Activated T-helper 2 cell treated with anti-CD3 and anti-CD28 coated beads, Interferon-gamma antibody, Interleukin-2, Interleukin-4, amounts not matched to agents 10 μg/mL and 5 μg/mL and 100 μg/mL, durations not matched to agents 14 hours and 24 hours and 36 hours (primary cell): ENCODE results near the gene GRID1. TPM values are rescaled to one million over a fixed set of nuclear protein-coding genes. Genes with fewer than 3 reads are reported as not detected.
A peak's percentile ranks its signal among the peaks of the same experiment; 100 is the strongest.
"Not testable (repeated sequence)": the region's sequence is repeated elsewhere in the genome, so short reads cannot be mapped to it uniquely, and the experiment has no call there.

Experiments
- DNase-seq: peaks from one replicate; pipeline ENCODE4 v3.0.0; 2021; ENCODE audit warnings: low spot score
- H3K27ac Mint-ChIP-seq: one replicate; pipeline ENCODE4 v1.8.0; 2021; ENCODE audit warnings: mixed read lengths
- H3K27me3 Mint-ChIP-seq: one replicate; pipeline ENCODE4 v1.8.0; 2021; ENCODE audit warnings: low read depth, mixed read lengths
- H3K36me3 Mint-ChIP-seq: one replicate; pipeline ENCODE4 v1.8.0; 2021; ENCODE audit warnings: low read depth, mixed read lengths
- H3K4me1 Mint-ChIP-seq: one replicate; pipeline ENCODE4 v1.8.0; 2021; ENCODE audit warnings: low read depth, mixed read lengths
- H3K4me3 Mint-ChIP-seq: one replicate; pipeline ENCODE4 v1.8.0; 2021; ENCODE audit warnings: low read depth, mild to moderate bottlenecking, moderate library complexity, mixed read lengths
- H3K9me3 Mint-ChIP-seq: one replicate; pipeline ENCODE4 v1.8.0; 2021; ENCODE audit warnings: mixed read lengths
- intact Hi-C: fragments of 100-400 bp; cut with micrococcal nuclease; formaldehyde crosslinking; loops from one replicate; pipeline ENCODE4 v1.15.1; 2023
- total RNA-seq: library from RNA; stranded (reverse); gene quantifications from 2 replicates; pipeline ENCODE4 v1.2.3, GENCODE V29; 2022

GRID1 gene
- total RNA-seq, 1 donor from 2014 or later = not detected

GRCh38 chr10:85850736-85851135 lies 515.9 kb downstream of the GRID1 start:
- DNase-seq = no peak
- Mint-ChIP-seq H3K27ac (no peak overlapping the region), H3K36me3 (no peaks in the 10 kb centered on the region), H3K9me3 (no peaks in the 10 kb centered on the region), H3K27me3 (no peaks in the 10 kb centered on the region), H3K4me1 (peaks cover 2% of the 10 kb centered on the region), H3K4me3 (no peak overlapping the region)
- intact Hi-C loops = no loop called here

DNA sequence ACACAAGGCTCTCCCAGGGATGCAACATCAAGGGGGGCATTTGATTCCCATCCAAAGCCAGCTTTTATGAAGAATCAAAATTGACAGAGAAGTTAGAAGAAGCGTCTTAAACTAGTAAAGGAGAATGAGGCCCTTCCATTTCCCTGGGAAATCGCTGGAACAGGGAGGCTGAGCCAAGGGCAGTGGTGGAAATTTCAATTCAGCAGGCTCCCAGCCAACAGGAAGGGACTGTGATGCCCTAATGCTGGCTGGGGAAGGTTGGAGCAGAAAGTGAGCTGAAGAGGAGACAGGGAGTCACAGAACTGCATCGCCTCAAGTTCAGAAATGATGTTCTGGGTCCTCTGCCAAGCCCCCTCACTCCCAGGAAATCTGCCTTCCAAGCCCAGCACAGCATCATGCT lies 517.3 kb downstream of the GRID1 start:
- Mint-ChIP-seq H3K36me3 (no peaks in the 10 kb centered on the region), H3K27me3 (no peaks in the 10 kb centered on the region), H3K9me3 (no peaks in the 10 kb centered on the region), H3K27ac (no peak overlapping the region), H3K4me3 (no peak overlapping the region), H3K4me1 (peaks cover 2% of the 10 kb centered on the region)
- DNase-seq = no peak
- intact Hi-C loops = no loop called here

- no peak overlapping the region for H3K27ac Mint-ChIP-seq
- peaks cover 2% of the 10 kb centered on the region for H3K4me1 Mint-ChIP-seq
- no peaks in the 10 kb centered on the region for H3K36me3 Mint-ChIP-seq
- no peak for DNase-seq
- no peak overlapping the region for H3K4me3 Mint-ChIP-seq
- intact Hi-C loops = no loop called here
- no peaks in the 10 kb centered on the region for H3K9me3 Mint-ChIP-seq
- no peaks in the 10 kb centered on the region for H3K27me3 Mint-ChIP-seq
Measured at GRCh38 chr10:85848756-85849155, 517.8 kb downstream of the GRID1 start.

DNA sequence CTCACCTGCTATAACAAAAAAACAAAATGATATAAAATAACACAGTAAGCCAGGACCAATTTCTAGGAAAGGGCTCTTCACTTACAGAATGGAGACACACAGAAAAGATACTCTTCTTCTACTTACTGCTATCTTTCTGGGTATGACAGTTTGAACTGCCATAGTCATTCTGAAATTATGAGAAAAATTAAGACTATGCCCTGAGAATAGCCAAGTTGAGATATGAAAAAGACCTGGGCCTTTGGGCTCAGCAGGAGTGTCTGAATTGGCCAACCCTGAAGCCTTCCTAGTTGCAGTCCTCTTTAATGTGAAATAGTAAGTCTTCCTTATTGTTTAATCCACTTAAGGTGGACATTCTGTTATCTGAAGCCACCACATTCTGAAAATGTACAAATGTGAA lies 519.5 kb downstream of the GRID1 start:
- H3K27ac Mint-ChIP-seq = peak overlapping the region; percentile 44
- peaks cover 2% of the 10 kb centered on the region for H3K4me1 Mint-ChIP-seq
- no peaks in the 10 kb centered on the region for H3K36me3 Mint-ChIP-seq
- no peak for DNase-seq
- no peaks in the 10 kb centered on the region for H3K9me3 Mint-ChIP-seq
- intact Hi-C loops = no loop called here
- H3K4me3 Mint-ChIP-seq = no peak overlapping the region
- H3K27me3 Mint-ChIP-seq = no peaks in the 10 kb centered on the region

DNA sequence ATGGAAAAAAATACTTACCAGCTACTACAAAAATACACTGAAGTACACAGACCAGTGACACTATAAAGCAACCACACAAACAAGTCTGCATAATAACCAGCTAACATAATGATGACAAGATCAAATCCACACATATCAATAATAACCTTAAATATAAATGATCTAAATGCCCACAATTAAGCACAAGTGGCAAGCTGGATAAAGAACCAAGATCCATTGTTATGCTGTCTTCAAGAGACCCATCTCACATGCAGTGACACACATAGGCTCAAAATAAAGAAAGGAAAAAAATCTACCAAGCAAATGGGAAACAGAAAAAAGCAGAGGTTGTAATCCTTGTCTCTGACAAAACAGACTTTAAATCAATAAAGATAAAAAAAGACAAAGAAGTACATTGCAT lies 527.9 kb downstream of the GRID1 start:
- H3K4me3 Mint-ChIP-seq, intact Hi-C loops, H3K36me3 Mint-ChIP-seq, H3K27me3 Mint-ChIP-seq, H3K4me1 Mint-ChIP-seq, H3K27ac Mint-ChIP-seq, DNase-seq: not testable (repeated sequence)
- H3K9me3 Mint-ChIP-seq = peaks cover 40% of the 10 kb centered on the region

DNA sequence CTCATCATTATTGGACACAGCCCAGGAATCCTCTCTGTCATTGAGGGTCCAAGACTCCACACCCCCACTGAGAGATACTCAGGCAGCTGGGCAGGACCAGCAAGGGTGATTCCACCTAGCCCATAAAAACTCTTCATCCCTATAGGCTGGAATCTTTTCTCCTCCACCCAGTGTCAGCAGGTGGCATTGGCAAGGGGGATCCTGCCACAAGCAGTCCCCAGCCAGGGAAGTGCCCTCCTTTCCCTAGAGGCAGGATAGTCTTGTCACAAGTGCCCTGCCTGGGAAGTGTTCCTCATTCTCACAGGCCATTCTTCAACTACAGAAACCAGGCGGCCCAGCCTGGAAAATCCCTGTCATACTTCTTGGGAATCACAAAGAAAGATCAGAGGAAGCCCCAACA lies 533.6 kb downstream of the GRID1 start:
- intact Hi-C loops = no loop called here
- H3K9me3 Mint-ChIP-seq = peaks cover 19% of the 10 kb centered on the region
- DNase-seq = no peak
- H3K36me3 Mint-ChIP-seq = no peaks in the 10 kb centered on the region
- H3K4me1 Mint-ChIP-seq = no peaks in the 10 kb centered on the region
- H3K4me3 Mint-ChIP-seq = no peak overlapping the region
- H3K27me3 Mint-ChIP-seq = no peaks in the 10 kb centered on the region
- H3K27ac Mint-ChIP-seq = no peak overlapping the region

GRCh38 chr10:85831422-85831821 lies 535.2 kb downstream of the GRID1 start:
- H3K4me3 Mint-ChIP-seq = no peak overlapping the region
- H3K36me3 Mint-ChIP-seq = no peaks in the 10 kb centered on the region
- no peaks in the 10 kb centered on the region for H3K4me1 Mint-ChIP-seq
- intact Hi-C loops = no loop called here
- no peak overlapping the region for H3K27ac Mint-ChIP-seq
- H3K27me3 Mint-ChIP-seq = no peaks in the 10 kb centered on the region
- DNase-seq = no peak
- H3K9me3 Mint-ChIP-seq = peaks cover 13% of the 10 kb centered on the region

DNA sequence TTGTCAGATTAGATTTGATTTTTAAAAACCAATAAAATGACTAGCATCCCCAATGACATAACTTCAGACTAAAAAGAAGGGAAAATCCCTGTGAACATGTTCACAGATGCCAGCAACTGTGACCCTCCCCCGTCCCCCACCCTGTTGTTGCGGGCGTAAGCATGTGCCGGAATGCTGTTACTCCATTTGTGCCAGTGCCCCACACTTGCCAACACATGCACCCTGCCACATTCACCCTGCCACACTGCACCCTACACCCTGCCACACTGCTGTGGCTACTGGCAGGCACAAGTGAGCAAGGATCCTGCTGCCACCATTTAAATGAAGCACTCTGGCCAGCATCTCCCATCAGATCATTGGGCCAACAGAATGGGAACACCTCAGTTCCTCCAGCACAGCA lies 540.2 kb downstream of the GRID1 start:
- Mint-ChIP-seq H3K4me1 (no peaks in the 10 kb centered on the region), H3K4me3 (no peak overlapping the region), H3K27me3 (no peaks in the 10 kb centered on the region), H3K36me3 (no peaks in the 10 kb centered on the region), H3K27ac (no peak overlapping the region), H3K9me3 (peaks cover 5% of the 10 kb centered on the region)
- intact Hi-C loops = no loop called here
- DNase-seq = no peak

DNA sequence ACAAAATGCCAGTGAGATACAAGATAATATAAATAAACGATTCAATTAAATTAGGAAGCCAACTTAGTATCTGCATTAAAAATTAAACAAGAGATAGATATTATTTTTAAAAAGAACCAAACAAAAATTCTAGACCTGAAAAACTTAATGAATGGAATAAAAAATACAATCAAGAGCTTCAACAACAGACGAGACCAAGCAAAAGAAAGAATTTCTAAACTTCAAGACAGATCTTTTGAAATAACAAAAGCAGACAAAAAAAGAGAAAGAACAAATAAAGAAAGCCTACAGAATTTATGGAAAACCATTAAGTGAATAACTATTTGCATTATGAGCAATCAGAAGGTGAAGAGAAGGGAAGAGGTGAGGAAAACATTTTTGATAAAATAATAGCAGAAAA lies 555.2 kb downstream of the GRID1 start:
- Mint-ChIP-seq H3K36me3 (no peaks in the 10 kb centered on the region), H3K27me3 (no peaks in the 10 kb centered on the region), H3K4me1 (no peaks in the 10 kb centered on the region), H3K4me3 (no peak overlapping the region), H3K9me3 (peaks cover 22% of the 10 kb centered on the region), H3K27ac (no peak overlapping the region)
- no peak for DNase-seq
- intact Hi-C loops = no loop called here

- intact Hi-C loops = no loop called here
- Mint-ChIP-seq H3K9me3 (peaks cover 22% of the 10 kb centered on the region), H3K27me3 (no peaks in the 10 kb centered on the region), H3K27ac (no peak overlapping the region), H3K4me1 (no peaks in the 10 kb centered on the region), H3K36me3 (no peaks in the 10 kb centered on the region), H3K4me3 (no peak overlapping the region)
- no peak for DNase-seq
Measured at GRCh38 chr10:85810674-85811073, 555.9 kb downstream of the GRID1 start.

DNA sequence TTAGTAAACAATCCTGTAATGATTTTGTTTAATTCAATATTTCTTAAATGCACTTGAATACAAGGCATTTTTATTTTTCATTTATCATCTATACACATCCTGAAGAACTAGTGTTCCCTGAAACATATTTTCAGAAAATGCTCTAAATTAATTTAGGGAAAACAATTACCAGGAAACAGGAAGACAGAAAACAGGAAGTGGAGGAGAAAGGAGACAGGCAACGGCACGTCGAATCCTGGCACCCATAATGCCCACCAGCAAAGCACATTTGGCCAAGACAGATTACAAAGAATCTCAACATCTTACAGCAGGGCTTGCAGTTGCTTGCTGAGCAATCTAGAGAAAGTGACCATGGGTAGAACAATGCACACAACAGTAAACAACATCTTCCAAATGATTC lies 571.1 kb downstream of the GRID1 start:
- Mint-ChIP-seq H3K9me3 (no peaks in the 10 kb centered on the region), H3K27ac (no peak overlapping the region), H3K36me3 (no peaks in the 10 kb centered on the region), H3K4me1 (no peaks in the 10 kb centered on the region), H3K4me3 (no peak overlapping the region), H3K27me3 (no peaks in the 10 kb centered on the region)
- no peak for DNase-seq
- intact Hi-C loops = no loop called here

DNA sequence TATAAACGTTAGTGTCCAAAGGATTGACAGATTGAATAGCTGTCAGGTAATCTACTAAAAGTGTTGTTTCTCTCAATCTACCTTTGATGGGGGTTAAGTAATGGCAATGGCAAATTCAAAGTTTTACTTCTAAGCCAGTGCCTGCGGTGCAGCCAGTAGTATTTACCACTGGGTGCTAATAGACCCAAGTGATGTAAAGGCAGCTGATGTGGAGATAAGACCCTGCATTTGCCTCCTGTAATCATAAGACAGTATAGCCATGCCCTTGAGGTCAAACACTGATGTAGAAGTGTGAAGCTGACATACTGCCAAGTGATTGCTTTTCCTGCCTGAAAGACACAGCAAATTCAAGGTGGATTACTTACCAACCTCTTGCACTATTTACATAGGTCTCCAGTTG lies 572.0 kb downstream of the GRID1 start:
- intact Hi-C loops = no loop called here
- Mint-ChIP-seq H3K27ac (no peak overlapping the region), H3K36me3 (no peaks in the 10 kb centered on the region), H3K4me1 (no peaks in the 10 kb centered on the region), H3K4me3 (no peak overlapping the region), H3K27me3 (no peaks in the 10 kb centered on the region), H3K9me3 (no peaks in the 10 kb centered on the region)
- no peak for DNase-seq

DNA sequence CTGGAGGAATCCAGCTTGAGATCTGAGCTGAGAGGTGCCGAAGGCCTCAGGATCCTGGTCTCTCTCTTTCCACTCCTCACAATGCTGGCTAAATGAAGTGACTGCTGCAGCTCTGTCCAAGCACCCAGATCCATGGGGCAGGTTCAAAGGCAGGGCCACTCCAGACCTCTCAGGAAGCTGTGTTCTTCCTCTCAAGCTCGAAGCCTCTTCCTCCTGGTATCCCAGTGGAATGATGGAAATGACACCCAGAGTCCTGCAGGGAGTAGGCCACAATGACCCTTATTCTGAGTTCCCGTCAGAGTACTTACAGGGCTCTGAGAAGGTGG lies 574.1 kb downstream of the GRID1 start:
- H3K27ac Mint-ChIP-seq = no peak overlapping the region
- no peak for DNase-seq
- H3K27me3 Mint-ChIP-seq = no peaks in the 10 kb centered on the region
- no peaks in the 10 kb centered on the region for H3K9me3 Mint-ChIP-seq
- intact Hi-C loops = no loop called here
- H3K36me3 Mint-ChIP-seq = no peaks in the 10 kb centered on the region
- no peak overlapping the region for H3K4me3 Mint-ChIP-seq
- H3K4me1 Mint-ChIP-seq = no peaks in the 10 kb centered on the region

- intact Hi-C loops = no loop called here
- no peaks in the 10 kb centered on the region for H3K4me1 Mint-ChIP-seq
- H3K9me3 Mint-ChIP-seq = no peaks in the 10 kb centered on the region
- H3K27ac Mint-ChIP-seq = no peak overlapping the region
- no peak overlapping the region for H3K4me3 Mint-ChIP-seq
- H3K36me3 Mint-ChIP-seq = no peaks in the 10 kb centered on the region
- DNase-seq = no peak
- no peaks in the 10 kb centered on the region for H3K27me3 Mint-ChIP-seq
Measured at GRCh38 chr10:85791818-85792532, 574.6 kb downstream of the GRID1 start.
